HEK293 (cell line): ENCODE data around the gene CRYBG1.

Source experiments
- CTCF ChIA-PET: fragments of 350-600 bp; formaldehyde crosslinking; extraction: SDS; loops from one replicate; lab custom pipeline; 2021; ENCODE audit warnings: antibody characterized with exemption; lab: Yijun Ruan, JAX
- POLR2A ChIA-PET: fragments of 300-600 bp; formaldehyde crosslinking; extraction: SDS; loops from one replicate; lab custom pipeline; 2020; ENCODE audit warnings: antibody characterized with exemption, inconsistent platforms; lab: Yijun Ruan, JAX
- H3K27ac ChIP-seq: fragments of 200-500 bp; sonication (Bioruptor generic); 2 replicates; pipeline ENCODE4 v1.5.1; 2014; ENCODE audit warnings: low read depth, low read length, control low read depth, inconsistent platforms; ENCODE audit errors: extremely low read depth
- H3K36me3 ChIP-seq, 2 experiments: fragments of 200-500 bp in 1 of 2; sonication (Bioruptor generic) in 1 of 2; 1 replicate in 1 of 2; 2 replicates in 1 of 2; pipeline ENCODE4 v1.5.1; 2014 to 2017; ENCODE audit warnings: inconsistent platforms in 2 of 2, low read length in 2 of 2; ENCODE audit not compliant: control insufficient read depth in 2 of 2, insufficient read depth in 1 of 2
- H3K4me1 ChIP-seq: fragments of 200-500 bp; sonication (Bioruptor generic); 2 replicates; pipeline ENCODE4 v1.5.1; 2014; ENCODE audit warnings: mild to moderate bottlenecking, low read length, inconsistent platforms; ENCODE audit not compliant: control insufficient read depth, insufficient read depth
- H3K4me3 ChIP-seq: 2 replicates; pipeline ENCODE4 v1.5.1; 2011; ENCODE audit warnings: low read depth, mild to moderate bottlenecking, control low read depth, low read length, moderate library complexity
- H3K9me3 ChIP-seq: fragments of 200-500 bp; sonication (Bioruptor generic); 2 replicates; pipeline ENCODE4 v1.5.1; 2014; ENCODE audit warnings: low read depth, low read length, inconsistent platforms; ENCODE audit not compliant: control insufficient read depth, insufficient read depth
- FEZF1 ChIP-seq: fragments of 450-650 bp; formaldehyde crosslinking; IDR thresholded peaks from 2 replicates; pipeline ENCODE4 v1.5.1; 2016; ENCODE audit warnings: missing biosample characterization, missing genetic modification characterization
- HOXA7 ChIP-seq: sonication (generic); formaldehyde crosslinking; IDR thresholded peaks from 2 replicates; pipeline ENCODE4 v1.8.1; 2022; ENCODE audit warnings: missing genetic modification reagents, borderline replicate concordance
- HOXC10 ChIP-seq: sonication (generic); formaldehyde crosslinking; IDR thresholded peaks from 2 replicates; pipeline ENCODE4 v1.8.1; 2023; ENCODE audit warnings: mild to moderate bottlenecking, missing genetic modification reagents
- KLF16 ChIP-seq: fragments of 450-650 bp; formaldehyde crosslinking; IDR thresholded peaks from 2 replicates; pipeline ENCODE4 v1.5.1; 2017; ENCODE audit warnings: missing biosample characterization, missing genetic modification characterization
- SCRT2 ChIP-seq: fragments of 450-650 bp; formaldehyde crosslinking; IDR thresholded peaks from 2 replicates; pipeline ENCODE4 v1.5.1; 2016; ENCODE audit warnings: missing biosample characterization, missing genetic modification characterization
- SP3 ChIP-seq: fragments of 450-650 bp; formaldehyde crosslinking; IDR thresholded peaks from 2 replicates; pipeline ENCODE4 v1.5.1; 2016; ENCODE audit warnings: missing biosample characterization, missing genetic modification characterization
- ZIC2 ChIP-seq: fragments of 450-650 bp; formaldehyde crosslinking; IDR thresholded peaks from 2 replicates; pipeline ENCODE4 v1.5.1; 2016; ENCODE audit warnings: missing biosample characterization, missing genetic modification characterization
- ZNF354C ChIP-seq: fragments of 450-650 bp; formaldehyde crosslinking; IDR thresholded peaks from 2 replicates; pipeline ENCODE4 v1.5.1; 2016; ENCODE audit warnings: missing biosample characterization, missing genetic modification characterization, low read depth, borderline replicate concordance
- ZNF514 ChIP-seq: fragments of 450-650 bp; formaldehyde crosslinking; IDR thresholded peaks from 2 replicates; pipeline ENCODE4 v1.5.1; 2016; ENCODE audit warnings: missing biosample characterization, missing genetic modification characterization
- ZNF558 ChIP-seq: fragments of 450-650 bp; formaldehyde crosslinking; IDR thresholded peaks from 2 replicates; pipeline ENCODE4 v1.5.1; 2016; ENCODE audit warnings: missing biosample characterization, missing genetic modification characterization
- ZNF623 ChIP-seq: fragments of 450-650 bp; formaldehyde crosslinking; IDR thresholded peaks from 2 replicates; pipeline ENCODE4 v1.5.1; 2016; ENCODE audit warnings: missing biosample characterization, missing genetic modification characterization
- ZNF624 ChIP-seq: fragments of 450-650 bp; formaldehyde crosslinking; IDR thresholded peaks from 2 replicates; pipeline ENCODE4 v1.5.1; 2017; ENCODE audit warnings: missing biosample characterization, missing genetic modification characterization
- ZNF792 ChIP-seq: fragments of 450-650 bp; formaldehyde crosslinking; IDR thresholded peaks from 2 replicates; pipeline ENCODE4 v1.5.1; 2016; ENCODE audit warnings: missing biosample characterization, missing genetic modification characterization
- TF ChIP-seq, protein P1 (sequence below): fragments of 450-650 bp; formaldehyde crosslinking; IDR thresholded peaks from 2 replicates; pipeline ENCODE4 v1.5.1; 2016; ENCODE audit warnings: missing biosample characterization, missing genetic modification characterization
- TF ChIP-seq, protein P2 (sequence below): fragments of 450-650 bp; formaldehyde crosslinking; IDR thresholded peaks from 2 replicates; pipeline ENCODE4 v1.5.1; 2016; ENCODE audit warnings: missing biosample characterization, missing genetic modification characterization, borderline replicate concordance
- TF ChIP-seq, protein P3 (sequence below): fragments of 450-650 bp; formaldehyde crosslinking; IDR thresholded peaks from 2 replicates; pipeline ENCODE4 v1.5.1; 2016; ENCODE audit warnings: missing biosample characterization, missing genetic modification characterization
- TF ChIP-seq, protein P4 (sequence below): fragments of 450-650 bp; formaldehyde crosslinking; IDR thresholded peaks from 2 replicates; pipeline ENCODE4 v1.5.1; 2017; ENCODE audit warnings: missing biosample characterization, mild to moderate bottlenecking, missing genetic modification characterization, moderate library complexity
- TF ChIP-seq, protein P5 (sequence below): fragments of 450-650 bp; formaldehyde crosslinking; IDR thresholded peaks from 2 replicates; pipeline ENCODE4 v1.5.1; 2016; ENCODE audit warnings: missing biosample characterization, missing genetic modification characterization, low read depth

CRYBG1 gene

DNA sequence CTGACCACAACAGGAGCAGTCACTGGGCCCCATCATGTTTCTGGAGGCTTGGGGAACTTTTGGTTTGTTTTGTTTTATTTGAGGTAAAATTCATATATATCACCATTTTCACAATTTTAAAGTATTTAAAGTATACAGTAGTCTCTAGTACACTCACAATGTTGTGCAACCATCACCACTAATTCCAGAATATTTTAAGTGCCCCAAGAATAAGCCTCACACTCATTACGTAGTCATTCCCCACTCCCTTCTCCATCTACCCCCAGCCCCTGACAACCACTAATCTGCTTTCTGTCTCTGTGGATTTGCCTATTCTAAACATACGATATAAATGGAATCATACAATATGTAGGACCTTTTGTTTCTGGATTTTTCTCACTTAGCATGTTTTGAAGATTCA lies 239.8 kb downstream of the CRYBG1 start:
- ChIA-PET POLR2A (no interaction called here), CTCF (no interaction called here)
- Histone ChIP-seq H3K27ac (no peak overlapping the region), H3K4me1 (peaks cover 6% of the 10 kb centered on the region; the same call in 1 of the 2 replicates), H3K4me3 (no peak overlapping the region), H3K9me3 (no peaks in the 10 kb centered on the region), H3K36me3 (peaks cover 0 to 3% of the 10 kb centered on the region in 2 experiments; a peak in 1 of 3 replicates)
- no peak for TF ChIP-seq ZNF792 (tag by site-specific recombination)
- TF ChIP-seq KLF16 (tag by site-specific recombination), result no peak
- TF ChIP-seq ZNF514 (tag by site-specific recombination), result no peak
- TF ChIP-seq, protein P1, sequence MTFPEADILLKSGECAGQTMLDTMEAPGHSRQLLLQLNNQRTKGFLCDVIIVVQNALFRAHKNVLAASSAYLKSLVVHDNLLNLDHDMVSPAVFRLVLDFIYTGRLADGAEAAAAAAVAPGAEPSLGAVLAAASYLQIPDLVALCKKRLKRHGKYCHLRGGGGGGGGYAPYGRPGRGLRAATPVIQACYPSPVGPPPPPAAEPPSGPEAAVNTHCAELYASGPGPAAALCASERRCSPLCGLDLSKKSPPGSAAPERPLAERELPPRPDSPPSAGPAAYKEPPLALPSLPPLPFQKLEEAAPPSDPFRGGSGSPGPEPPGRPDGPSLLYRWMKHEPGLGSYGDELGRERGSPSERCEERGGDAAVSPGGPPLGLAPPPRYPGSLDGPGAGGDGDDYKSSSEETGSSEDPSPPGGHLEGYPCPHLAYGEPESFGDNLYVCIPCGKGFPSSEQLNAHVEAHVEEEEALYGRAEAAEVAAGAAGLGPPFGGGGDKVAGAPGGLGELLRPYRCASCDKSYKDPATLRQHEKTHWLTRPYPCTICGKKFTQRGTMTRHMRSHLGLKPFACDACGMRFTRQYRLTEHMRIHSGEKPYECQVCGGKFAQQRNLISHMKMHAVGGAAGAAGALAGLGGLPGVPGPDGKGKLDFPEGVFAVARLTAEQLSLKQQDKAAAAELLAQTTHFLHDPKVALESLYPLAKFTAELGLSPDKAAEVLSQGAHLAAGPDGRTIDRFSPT, result no peak
- TF ChIP-seq ZNF354C (tag by site-specific recombination), result no peak
- TF ChIP-seq HOXA7, result no peak
- TF ChIP-seq ZIC2 (tag by site-specific recombination), result no peak
- TF ChIP-seq SP3 (tag by site-specific recombination), result no peak
- TF ChIP-seq FEZF1 (tag by site-specific recombination), result no peak
- no peak for TF ChIP-seq ZNF558
- TF ChIP-seq HOXC10 (CRISPR knock-in tag), result no peak
- TF ChIP-seq ZNF624 (tag by site-specific recombination), result no peak
- TF ChIP-seq, protein P2, sequence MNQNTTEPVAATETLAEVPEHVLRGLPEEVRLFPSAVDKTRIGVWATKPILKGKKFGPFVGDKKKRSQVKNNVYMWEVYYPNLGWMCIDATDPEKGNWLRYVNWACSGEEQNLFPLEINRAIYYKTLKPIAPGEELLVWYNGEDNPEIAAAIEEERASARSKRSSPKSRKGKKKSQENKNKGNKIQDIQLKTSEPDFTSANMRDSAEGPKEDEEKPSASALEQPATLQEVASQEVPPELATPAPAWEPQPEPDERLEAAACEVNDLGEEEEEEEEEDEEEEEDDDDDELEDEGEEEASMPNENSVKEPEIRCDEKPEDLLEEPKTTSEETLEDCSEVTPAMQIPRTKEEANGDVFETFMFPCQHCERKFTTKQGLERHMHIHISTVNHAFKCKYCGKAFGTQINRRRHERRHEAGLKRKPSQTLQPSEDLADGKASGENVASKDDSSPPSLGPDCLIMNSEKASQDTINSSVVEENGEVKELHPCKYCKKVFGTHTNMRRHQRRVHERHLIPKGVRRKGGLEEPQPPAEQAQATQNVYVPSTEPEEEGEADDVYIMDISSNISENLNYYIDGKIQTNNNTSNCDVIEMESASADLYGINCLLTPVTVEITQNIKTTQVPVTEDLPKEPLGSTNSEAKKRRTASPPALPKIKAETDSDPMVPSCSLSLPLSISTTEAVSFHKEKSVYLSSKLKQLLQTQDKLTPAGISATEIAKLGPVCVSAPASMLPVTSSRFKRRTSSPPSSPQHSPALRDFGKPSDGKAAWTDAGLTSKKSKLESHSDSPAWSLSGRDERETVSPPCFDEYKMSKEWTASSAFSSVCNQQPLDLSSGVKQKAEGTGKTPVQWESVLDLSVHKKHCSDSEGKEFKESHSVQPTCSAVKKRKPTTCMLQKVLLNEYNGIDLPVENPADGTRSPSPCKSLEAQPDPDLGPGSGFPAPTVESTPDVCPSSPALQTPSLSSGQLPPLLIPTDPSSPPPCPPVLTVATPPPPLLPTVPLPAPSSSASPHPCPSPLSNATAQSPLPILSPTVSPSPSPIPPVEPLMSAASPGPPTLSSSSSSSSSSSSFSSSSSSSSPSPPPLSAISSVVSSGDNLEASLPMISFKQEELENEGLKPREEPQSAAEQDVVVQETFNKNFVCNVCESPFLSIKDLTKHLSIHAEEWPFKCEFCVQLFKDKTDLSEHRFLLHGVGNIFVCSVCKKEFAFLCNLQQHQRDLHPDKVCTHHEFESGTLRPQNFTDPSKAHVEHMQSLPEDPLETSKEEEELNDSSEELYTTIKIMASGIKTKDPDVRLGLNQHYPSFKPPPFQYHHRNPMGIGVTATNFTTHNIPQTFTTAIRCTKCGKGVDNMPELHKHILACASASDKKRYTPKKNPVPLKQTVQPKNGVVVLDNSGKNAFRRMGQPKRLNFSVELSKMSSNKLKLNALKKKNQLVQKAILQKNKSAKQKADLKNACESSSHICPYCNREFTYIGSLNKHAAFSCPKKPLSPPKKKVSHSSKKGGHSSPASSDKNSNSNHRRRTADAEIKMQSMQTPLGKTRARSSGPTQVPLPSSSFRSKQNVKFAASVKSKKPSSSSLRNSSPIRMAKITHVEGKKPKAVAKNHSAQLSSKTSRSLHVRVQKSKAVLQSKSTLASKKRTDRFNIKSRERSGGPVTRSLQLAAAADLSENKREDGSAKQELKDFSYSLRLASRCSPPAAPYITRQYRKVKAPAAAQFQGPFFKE (tag by site-specific recombination), result no peak
- TF ChIP-seq ZNF623 (tag by site-specific recombination), result no peak
- TF ChIP-seq, protein P3, sequence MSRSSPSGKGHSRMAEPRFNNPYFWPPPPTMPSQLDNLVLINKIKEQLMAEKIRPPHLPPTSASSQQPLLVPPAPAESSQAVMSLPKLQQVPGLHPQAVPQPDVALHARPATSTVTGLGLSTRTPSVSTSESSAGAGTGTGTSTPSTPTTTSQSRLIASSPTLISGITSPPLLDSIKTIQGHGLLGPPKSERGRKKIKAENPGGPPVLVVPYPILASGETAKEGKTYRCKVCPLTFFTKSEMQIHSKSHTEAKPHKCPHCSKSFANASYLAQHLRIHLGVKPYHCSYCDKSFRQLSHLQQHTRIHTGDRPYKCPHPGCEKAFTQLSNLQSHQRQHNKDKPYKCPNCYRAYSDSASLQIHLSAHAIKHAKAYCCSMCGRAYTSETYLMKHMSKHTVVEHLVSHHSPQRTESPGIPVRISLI (tag by site-specific recombination), result no peak
- TF ChIP-seq, protein P4, sequence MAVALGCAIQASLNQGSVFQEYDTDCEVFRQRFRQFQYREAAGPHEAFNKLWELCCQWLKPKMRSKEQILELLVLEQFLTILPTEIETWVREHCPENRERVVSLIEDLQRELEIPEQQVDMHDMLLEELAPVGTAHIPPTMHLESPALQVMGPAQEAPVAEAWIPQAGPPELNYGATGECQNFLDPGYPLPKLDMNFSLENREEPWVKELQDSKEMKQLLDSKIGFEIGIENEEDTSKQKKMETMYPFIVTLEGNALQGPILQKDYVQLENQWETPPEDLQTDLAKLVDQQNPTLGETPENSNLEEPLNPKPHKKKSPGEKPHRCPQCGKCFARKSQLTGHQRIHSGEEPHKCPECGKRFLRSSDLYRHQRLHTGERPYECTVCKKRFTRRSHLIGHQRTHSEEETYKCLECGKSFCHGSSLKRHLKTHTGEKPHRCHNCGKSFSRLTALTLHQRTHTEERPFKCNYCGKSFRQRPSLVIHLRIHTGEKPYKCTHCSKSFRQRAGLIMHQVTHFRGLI (tag by site-specific recombination), result no peak
- TF ChIP-seq, protein P5, sequence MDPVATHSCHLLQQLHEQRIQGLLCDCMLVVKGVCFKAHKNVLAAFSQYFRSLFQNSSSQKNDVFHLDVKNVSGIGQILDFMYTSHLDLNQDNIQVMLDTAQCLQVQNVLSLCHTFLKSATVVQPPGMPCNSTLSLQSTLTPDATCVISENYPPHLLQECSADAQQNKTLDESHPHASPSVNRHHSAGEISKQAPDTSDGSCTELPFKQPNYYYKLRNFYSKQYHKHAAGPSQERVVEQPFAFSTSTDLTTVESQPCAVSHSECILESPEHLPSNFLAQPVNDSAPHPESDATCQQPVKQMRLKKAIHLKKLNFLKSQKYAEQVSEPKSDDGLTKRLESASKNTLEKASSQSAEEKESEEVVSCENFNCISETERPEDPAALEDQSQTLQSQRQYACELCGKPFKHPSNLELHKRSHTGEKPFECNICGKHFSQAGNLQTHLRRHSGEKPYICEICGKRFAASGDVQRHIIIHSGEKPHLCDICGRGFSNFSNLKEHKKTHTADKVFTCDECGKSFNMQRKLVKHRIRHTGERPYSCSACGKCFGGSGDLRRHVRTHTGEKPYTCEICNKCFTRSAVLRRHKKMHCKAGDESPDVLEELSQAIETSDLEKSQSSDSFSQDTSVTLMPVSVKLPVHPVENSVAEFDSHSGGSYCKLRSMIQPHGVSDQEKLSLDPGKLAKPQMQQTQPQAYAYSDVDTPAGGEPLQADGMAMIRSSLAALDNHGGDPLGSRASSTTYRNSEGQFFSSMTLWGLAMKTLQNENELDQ (tag by site-specific recombination), result no peak
- no peak for TF ChIP-seq SCRT2 (tag by site-specific recombination)
